Right renal pelvis (tissue), 4 donors: ENCODE measurements around the gene SHISAL2A. TPM values are rescaled to one million over a fixed set of nuclear protein-coding genes. Genes with fewer than 3 reads are reported as not detected.
"Not testable (repeated sequence)": the region's sequence is repeated elsewhere in the genome, so short reads cannot be mapped to it uniquely, and the experiment has no call there.

Experiments
- DNase-seq, 4 donors: peaks; one replicate each; pipeline ENCODE4 v3.0.0-alpha.2; 2013; ENCODE audit warnings: low read depth in 4 of 4, low spot score in 3 of 4, missing footprints in 1 of 4
- polyA plus RNA-seq, 4 donors: library from polyadenylated mRNA; unstranded; fragments of 120-200 nt; gene quantifications; one replicate each; pipeline ENCODE4 v1.2.1, GENCODE V29; 2013; ENCODE audit not compliant: insufficient read length in 4 of 4

The SHISAL2A gene
- polyA plus RNA-seq, 4 donors: 1.2 to 2.1 (median 1.4) TPM

DNA sequence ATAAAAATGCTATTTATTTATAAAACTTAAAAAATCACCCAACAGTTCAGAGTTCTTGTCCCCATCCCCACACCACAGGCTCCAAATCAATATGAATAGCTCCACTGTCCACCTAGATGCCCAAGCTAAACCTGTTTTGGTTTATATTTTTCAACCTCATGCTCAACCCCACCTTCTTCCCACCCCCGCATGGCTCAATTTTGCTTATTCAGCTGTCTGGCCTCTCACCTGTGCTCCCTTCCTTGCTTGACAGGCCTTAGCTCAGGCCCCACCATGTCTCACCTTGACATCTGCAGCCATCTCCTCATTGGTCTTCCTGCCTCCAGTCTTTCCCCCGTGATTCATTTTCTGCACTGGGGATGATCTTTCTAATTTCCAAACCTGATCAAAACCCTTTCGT, 47.4 kb downstream of the SHISAL2A start:
- DNase-seq: no peak

- DNase-seq: no peak
These were observed 48.2 kb downstream of the SHISAL2A start for GRCh38 chr1:52681136-52681535.

DNA sequence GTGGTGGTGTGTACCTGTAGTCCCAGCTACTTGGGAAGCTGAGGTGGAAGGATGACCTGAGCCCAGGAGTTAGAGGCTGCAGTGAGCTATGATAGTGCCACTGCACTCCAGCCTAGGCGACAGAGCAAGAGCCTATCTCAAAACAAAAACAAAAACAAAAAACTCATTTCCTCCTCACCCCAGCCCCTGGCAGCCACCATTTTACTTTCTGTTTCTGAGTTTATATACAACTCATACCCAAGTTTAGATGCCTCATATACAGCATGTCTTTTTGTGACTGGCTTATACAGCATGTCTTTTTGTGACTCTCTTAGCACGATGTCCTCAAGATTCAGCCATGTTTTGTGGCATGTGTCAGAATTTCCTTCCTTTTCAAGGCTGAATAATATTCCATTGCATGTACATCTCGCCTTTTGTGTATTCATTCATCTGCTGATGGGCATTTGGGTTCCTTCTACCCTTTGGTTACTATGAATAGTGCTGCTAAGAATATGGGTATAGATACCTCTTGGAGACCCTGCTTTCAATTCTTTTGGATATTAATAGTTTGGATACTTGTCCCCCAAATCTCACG, 50.5 kb downstream of the SHISAL2A start:
- DNase-seq: no peak

GRCh38 chr1:52684545-52684944, 51.6 kb downstream of the SHISAL2A start:
- no peak for DNase-seq

- peak; percentile 45 to 61 (median 54) for DNase-seq
These were observed 53.3 kb downstream of the SHISAL2A start for GRCh38 chr1:52686261-52686751.

- DNase-seq: no peak
These were observed 53.9 kb downstream of the SHISAL2A start for GRCh38 chr1:52686830-52687229.

DNA sequence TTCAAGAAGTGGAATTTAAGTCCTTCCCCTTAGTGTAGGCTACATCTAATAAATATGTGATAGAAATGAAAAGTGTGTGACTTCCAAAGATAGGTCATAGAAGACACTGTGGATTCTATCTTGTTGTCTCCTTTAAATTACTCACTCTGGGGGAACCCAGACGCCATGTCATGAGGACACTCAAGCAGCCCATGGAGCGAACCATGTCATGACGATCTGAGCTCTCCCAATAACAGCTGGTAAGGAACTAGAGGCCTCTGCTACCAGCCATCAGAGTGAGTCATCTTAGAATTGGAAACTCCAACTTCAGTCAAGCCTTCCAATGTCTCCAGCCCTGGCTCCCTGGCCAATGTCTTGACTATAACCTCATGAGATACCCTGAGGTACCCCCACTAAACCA, 58.9 kb downstream of the SHISAL2A start:
- DNase-seq: no peak

- no peak for DNase-seq
These were observed 59.7 kb downstream of the SHISAL2A start for GRCh38 chr1:52692697-52693096.

DNA sequence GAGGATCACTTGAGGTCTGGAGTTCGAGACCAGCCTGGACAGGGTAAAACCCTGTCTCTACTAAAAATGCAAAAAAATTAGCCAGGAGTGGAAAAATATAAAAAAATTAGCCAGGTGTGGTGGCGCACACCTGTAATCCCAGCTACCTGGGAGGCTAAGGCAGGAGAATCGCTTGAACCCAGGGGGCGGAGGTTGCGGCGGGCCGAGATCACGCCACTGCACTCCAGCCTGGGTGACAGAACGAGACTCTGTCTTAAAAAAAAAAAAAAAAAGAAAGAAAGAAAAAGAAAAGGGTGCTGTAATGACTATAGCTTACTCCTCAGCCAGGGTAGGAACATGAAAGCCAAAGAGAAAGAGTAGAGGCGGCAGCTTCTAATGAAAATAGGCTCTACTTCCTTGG, 60.4 kb downstream of the SHISAL2A start:
- DNase-seq: not testable (repeated sequence)

- DNase-seq: no peak
These were observed 60.9 kb downstream of the SHISAL2A start for GRCh38 chr1:52693843-52694242.

DNA sequence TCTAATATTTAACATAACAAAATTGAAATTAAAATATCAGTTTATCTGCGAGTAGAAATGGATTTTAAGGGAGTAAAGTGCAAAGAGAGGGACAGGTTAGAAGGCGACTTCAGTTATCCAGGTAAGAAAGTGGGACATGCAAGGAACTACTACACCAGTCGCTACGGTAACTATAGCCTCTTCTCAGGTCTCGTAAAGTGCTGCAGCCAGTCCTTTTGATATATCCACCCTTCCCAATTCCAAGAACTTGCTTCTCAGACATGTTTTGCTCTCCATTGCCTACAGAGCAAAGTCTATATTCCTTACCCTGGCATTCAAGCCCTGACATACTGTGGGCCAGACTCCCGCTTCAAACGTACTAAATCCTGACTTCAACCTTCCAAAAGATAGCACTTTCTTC, 62.7 kb downstream of the SHISAL2A start:
- DNase-seq: no peak

GRCh38 chr1:52697795-52698674, 65.1 kb downstream of the SHISAL2A start, which contains the start of gene COA7:
COA7 (minus strand) TSS chr1:52698347; CDS start chr1:52698326, 21 bp downstream.
- DNase-seq: peak; percentile 65 to 82 (median 71)

DNA sequence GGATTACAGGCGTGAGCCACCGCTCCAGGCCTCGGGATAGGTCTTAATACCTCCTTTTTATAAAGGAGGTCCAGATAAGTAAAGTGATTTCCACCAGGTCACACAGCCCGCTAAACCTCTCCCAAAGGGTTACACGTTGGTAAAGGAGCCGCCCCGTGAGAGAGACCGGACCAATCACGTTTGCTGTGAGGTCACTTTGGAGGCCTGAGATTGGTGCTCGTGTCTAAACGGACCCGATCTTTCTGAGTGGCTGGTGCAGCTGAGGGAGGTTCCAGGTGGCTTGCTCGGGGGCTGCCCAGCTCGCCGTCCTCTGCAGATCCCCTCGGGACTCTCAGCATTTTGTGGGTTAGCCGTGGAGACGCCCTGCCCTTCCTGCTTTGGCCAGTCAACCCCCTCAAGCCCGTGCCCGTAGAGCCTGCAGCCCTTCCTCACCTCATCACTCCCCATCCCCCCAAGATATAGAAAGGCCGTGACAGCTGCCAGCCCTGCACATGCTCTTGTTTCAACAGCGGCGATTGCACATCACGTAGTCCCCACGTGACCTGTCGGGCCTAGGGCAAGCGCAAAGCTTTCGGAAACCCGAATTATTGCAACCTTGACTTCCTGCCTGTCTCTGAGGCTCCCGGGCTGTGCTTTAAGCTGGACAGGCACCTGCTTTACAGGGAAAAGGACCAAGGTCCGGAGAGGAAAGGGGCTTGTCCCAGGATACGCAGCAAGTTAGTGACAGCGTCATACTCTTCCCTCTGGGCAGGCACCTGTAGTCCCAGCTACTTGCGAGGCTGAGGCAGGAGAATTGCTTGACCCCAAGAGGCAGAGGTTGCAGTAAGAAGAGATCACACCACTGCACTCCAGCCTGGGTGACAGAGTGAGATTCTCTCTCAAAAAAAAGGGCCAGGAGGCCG, 70.2 kb downstream of the SHISAL2A start:
- DNase-seq: peak; percentile 71 to 82 (median 80)

DNA sequence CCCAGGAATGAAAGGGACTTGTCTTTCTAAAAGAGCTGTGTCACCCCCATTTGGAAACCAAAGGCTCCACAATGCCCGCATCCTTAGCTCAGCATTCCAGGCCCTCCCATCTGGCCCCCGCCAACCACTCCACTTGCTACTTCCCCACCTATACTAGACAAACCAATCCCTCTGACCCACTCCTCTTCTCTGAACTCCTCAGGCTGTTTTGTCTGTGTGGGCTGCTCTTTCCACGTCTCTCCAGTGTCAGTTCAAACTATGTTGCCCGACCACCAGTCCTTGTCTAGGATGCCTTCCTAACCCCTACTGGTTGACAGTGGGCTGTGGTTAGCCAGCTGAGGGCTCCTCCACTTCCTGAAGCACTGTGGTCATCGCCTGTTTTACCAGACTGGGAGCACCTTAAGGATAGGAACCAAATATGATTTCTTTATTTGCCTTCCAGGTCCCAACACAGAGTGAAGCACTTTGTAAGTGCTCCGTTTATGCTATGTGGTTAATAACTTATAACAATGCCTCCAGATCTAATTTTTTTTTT, 73.2 kb downstream of the SHISAL2A start:
- DNase-seq: no peak

Other genes with a start within 250 kb of the SHISAL2A start
- gene ORC1, start 228.7 kb upstream of the SHISAL2A start, polyA plus RNA-seq: 1 to 10 TPM; 5.3 to 7.5 (median 7.4) TPM
- 10 to 100 TPM; 74.0 to 84.9 (median 80.9) TPM for gene PRPF38A, start 228.6 kb upstream of the SHISAL2A start, polyA plus RNA-seq
- gene TUT4, start 80.1 kb upstream of the SHISAL2A start, polyA plus RNA-seq: 10 to 100 TPM; 66.8 to 82.6 (median 80.8) TPM
- 10 to 100 TPM; 72.1 to 91.2 (median 80.3) TPM for gene GPX7, start 30.8 kb upstream of the SHISAL2A start, polyA plus RNA-seq
- gene COA7, start 65.2 kb downstream of the SHISAL2A start, polyA plus RNA-seq: 10 to 100 TPM; 16.2 to 19.4 (median 18.7) TPM
- 10 to 100 TPM; 24.3 to 28.4 (median 26.2) TPM for gene ZYG11B, start 93.3 kb downstream of the SHISAL2A start, polyA plus RNA-seq
- under 1 TPM; 0.06 to 0.14 (median 0.12) TPM for gene ZYG11A, start 209.6 kb downstream of the SHISAL2A start, polyA plus RNA-seq